Suprapubic skin (tissue), 4 donors: Measurements from ENCODE around the gene GNPAT. TPM values are rescaled to one million over a fixed set of nuclear protein-coding genes. Genes with fewer than 3 reads are reported as not detected.
A peak's percentile ranks its signal among the peaks of the same experiment; 100 is the strongest.

Source experiments
- DNase-seq, 2 donors: peaks; one replicate each; pipeline ENCODE4 v3.0.0-alpha.2; 2019; ENCODE audit warnings: low spot score in 2 of 2
- H3K27ac ChIP-seq: fragments of 200-600 bp; sonication (generic); one replicate; pipeline ENCODE4 v1.5.1; 2019
- H3K27me3 ChIP-seq: fragments of 200-600 bp; sonication (generic); one replicate; pipeline ENCODE4 v1.5.1; 2019
- H3K36me3 ChIP-seq: fragments of 200-600 bp; sonication (generic); one replicate; pipeline ENCODE4 v1.5.1; 2019
- H3K4me1 ChIP-seq: fragments of 200-600 bp; sonication (generic); one replicate; pipeline ENCODE4 v1.5.1; 2019
- H3K4me3 ChIP-seq: fragments of 200-600 bp; sonication (generic); one replicate; pipeline ENCODE4 v1.5.1; 2019; ENCODE audit warnings: mild to moderate bottlenecking
- H3K9me3 ChIP-seq: fragments of 200-600 bp; sonication (generic); one replicate; pipeline ENCODE4 v1.5.1; 2019
- EP300 ChIP-seq: sonication (generic); formaldehyde crosslinking; IDR thresholded peaks from one replicate; pipeline ENCODE4 v1.6.1; 2017; ENCODE audit warnings: antibody characterized with exemption
- POLR2A ChIP-seq, 2 donors: fragments of 450-650 bp; IDR thresholded peaks; one replicate each; pipeline ENCODE4 v1.6.1; 2017; ENCODE audit warnings: antibody characterized with exemption in 2 of 2, mild to moderate bottlenecking in 2 of 2, moderate library complexity in 2 of 2
- POLR2AphosphoS5 ChIP-seq, 3 donors: sonication (generic); formaldehyde crosslinking; IDR thresholded peaks; one replicate each; pipeline ENCODE4 v1.6.1; 2017; ENCODE audit warnings: antibody characterized with exemption in 3 of 3
- WGBS: methylation state at CpG from one replicate; pipeline ENCODE4 v1.1.5; 2018; 5-methylcytosine and 5-hydroxymethylcytosine counted together
- total RNA-seq, 4 donors: library from RNA; depleted of rRNA; stranded (reverse); fragments of >200 nt; gene quantifications; one replicate each; pipeline ENCODE4 v1.1.0, GENCODE V29; 2016
- TF ChIP-seq, protein P1 (sequence below), 2 donors: fragments of 200-600 bp in 1 of 2; fragments of 450-650 bp in 1 of 2; sonication (generic) in 1 of 2; IDR thresholded peaks; one replicate each; pipeline ENCODE4 v1.5.1; 2016 to 2019; ENCODE audit warnings: antibody characterized with exemption in 2 of 2, mild to moderate bottlenecking in 1 of 2, moderate library complexity in 1 of 2

Gene GNPAT
- 10 to 100 TPM; 32.5 to 56.9 (median 42.7) TPM for total RNA-seq

DNA sequence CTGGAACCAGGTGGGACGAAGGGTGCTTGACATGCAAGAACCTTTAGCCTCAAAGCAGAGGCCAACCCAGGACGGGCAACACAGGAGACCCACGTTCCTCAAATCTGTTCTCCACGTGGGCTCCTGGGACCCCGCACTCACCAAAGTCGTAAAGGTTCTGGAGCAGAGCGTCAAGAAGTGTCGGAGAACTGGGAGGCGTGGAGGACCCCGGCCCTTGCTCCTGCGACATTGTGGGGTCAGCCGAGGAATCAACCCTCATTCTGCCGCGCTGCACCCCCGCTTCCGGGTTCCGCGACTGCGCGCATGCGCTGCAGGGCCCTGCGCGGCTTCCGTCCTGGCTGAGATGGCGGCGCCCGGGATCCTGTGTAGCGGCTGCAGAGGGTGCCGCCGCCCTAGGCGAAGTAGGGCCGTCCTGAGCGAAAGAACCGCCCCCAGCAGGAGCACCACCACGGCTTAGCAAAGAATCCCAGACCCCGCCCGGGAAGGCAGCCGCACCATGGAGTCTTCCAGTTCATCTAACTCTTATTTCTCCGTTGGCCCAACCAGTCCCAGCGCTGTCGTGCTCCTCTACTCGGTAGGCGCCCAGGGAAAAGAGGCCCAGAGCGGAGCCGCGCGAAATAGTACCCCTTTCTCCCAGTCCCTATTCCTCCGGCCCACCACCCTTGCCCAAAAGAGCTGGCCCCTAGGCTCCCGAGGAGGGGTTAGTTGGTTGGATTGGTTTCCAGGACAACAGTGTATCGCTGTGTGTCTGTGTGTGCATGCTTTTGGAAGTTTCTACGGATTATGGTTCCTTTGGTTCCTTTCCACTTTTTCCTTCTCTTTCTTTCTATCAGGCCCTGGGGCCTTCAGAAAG lies at the start of gene GNPAT:
Gene GNPAT (plus strand): TSS at position 330 of the 853 bp plus-strand sequence. CDS start 167 bp downstream, at position 497.
- H3K27ac ChIP-seq = peak within 1 kb of the TSS; percentile 85
- no peaks in the 10 kb centered on the region for H3K27me3 ChIP-seq
- H3K36me3 ChIP-seq = peaks cover 26% of the 10 kb centered on the region
- H3K4me1 ChIP-seq = peaks cover 33% of the 10 kb centered on the region
- no peaks in the 10 kb centered on the region for H3K9me3 ChIP-seq
- 0% methylated on average over 45 of the region's 51 CpGs for WGBS
- peak within 1 kb of the TSS; percentile 87 for H3K4me3 ChIP-seq
- TF ChIP-seq, protein P1, sequence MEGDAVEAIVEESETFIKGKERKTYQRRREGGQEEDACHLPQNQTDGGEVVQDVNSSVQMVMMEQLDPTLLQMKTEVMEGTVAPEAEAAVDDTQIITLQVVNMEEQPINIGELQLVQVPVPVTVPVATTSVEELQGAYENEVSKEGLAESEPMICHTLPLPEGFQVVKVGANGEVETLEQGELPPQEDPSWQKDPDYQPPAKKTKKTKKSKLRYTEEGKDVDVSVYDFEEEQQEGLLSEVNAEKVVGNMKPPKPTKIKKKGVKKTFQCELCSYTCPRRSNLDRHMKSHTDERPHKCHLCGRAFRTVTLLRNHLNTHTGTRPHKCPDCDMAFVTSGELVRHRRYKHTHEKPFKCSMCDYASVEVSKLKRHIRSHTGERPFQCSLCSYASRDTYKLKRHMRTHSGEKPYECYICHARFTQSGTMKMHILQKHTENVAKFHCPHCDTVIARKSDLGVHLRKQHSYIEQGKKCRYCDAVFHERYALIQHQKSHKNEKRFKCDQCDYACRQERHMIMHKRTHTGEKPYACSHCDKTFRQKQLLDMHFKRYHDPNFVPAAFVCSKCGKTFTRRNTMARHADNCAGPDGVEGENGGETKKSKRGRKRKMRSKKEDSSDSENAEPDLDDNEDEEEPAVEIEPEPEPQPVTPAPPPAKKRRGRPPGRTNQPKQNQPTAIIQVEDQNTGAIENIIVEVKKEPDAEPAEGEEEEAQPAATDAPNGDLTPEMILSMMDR (IDR thresholded peaks at IDR 0.05) = no peak
- peak in 2 of 3 donors; percentile 29 to 97 for TF ChIP-seq POLR2AphosphoS5 (IDR thresholded peaks at IDR 0.05)
- TF ChIP-seq POLR2A (IDR thresholded peaks at IDR 0.05) = peak in 1 of 2 donors; percentile 92
- no peak for TF ChIP-seq EP300
- peak; percentile 92 to 95 for DNase-seq

DNA sequence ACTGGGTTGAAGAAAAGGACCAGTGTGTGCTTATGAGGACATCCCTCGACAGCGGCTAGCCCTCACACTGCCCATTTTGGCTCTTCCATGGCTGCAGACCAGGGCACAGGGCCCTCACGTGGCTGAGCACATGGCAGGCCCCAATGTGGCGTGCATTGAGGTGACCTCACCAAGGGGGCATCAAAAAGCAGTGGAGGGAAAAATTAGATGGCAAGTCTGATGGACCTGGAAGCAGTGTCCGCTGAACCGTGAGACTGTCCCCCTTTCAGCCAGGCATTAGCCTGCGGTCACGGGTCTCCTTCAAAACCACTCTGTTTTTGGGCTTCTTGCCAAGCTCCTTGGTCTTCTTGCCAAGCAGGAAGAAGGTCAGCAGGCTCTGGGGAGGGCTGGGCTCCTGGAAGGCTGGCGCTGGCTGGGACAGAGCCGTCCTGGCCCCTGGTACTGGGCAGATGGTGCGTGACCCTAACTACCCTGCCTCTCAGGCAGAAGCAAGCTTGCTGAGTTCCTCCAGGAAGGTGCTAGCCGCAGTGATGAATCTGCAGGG lies 48.3 kb upstream of the GNPAT start:
- Histone ChIP-seq H3K9me3 (no peaks in the 10 kb centered on the region), H3K4me3 (no peak overlapping the region), H3K36me3 (no peaks in the 10 kb centered on the region), H3K27ac (no peak overlapping the region), H3K27me3 (peaks cover 36% of the 10 kb centered on the region), H3K4me1 (peaks cover 3% of the 10 kb centered on the region)
- TF ChIP-seq, protein P1 (IDR thresholded peaks at IDR 0.05) = no peak
- no peak for TF ChIP-seq EP300
- no peak for TF ChIP-seq POLR2AphosphoS5 (IDR thresholded peaks at IDR 0.05)
- no peak for TF ChIP-seq POLR2A (IDR thresholded peaks at IDR 0.05)
- 51% methylated on average over 12 of the region's 12 CpGs for WGBS
- no peak for DNase-seq

DNA sequence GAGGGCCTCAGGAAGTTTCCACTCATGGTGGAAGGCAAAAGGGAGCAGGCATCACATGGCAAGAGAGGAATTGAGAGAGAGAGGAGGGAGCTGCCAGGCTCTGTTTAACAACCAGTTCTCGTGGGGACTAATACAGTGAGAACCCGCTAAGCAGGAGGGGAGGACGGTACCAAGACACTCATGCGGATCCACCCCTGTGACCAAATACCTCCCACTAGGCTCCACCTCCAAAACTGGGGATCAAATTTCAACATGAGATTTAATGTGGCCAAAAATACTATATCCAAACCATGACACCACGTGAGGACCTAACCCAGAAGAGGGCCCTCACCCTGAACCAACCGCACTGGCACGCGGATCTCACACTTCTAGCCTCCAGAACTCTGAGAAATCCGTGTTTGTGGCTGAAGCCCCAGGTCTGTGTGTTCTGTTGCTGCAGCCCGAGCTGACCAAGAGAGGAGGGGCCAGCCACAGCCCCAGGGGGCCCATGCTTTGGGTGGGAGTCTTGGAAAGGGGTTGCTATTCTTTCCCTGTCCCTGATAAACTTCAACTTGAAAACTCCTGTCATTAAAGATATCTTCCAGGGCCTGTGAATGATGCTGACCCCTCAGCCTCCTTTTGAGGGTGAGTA lies 47.2 kb upstream of the GNPAT start:
- no peak overlapping the region for H3K4me3 ChIP-seq
- H3K4me1 ChIP-seq = peaks cover 3% of the 10 kb centered on the region
- TF ChIP-seq, protein P1 (IDR thresholded peaks at IDR 0.05) = no peak
- TF ChIP-seq POLR2A (IDR thresholded peaks at IDR 0.05) (no peak), EP300 (no peak)
- no peak overlapping the region for H3K27ac ChIP-seq
- DNase-seq = no peak
- WGBS = 70% methylated on average over 9 of the region's 10 CpGs
- H3K36me3 ChIP-seq = no peaks in the 10 kb centered on the region
- H3K27me3 ChIP-seq = peaks cover 37% of the 10 kb centered on the region
- no peaks in the 10 kb centered on the region for H3K9me3 ChIP-seq

DNA sequence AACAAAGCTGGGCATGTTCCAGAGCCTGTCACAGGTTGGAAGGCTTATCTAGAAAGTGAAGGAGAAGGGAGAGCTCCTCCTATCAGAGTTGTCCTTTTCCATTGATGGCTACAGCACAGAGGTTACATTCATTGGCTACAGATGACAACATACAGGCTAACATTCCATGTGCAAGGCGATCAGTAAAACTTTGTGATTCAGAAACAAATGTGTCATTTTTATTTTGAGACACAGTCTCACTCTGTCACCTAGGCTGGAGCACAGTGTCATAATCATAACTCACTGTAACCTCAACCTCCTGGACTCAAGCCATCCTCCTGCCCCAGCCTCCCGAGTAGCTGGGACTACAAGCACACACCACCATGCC lies 46.6 kb upstream of the GNPAT start:
- Histone ChIP-seq H3K9me3 (no peaks in the 10 kb centered on the region), H3K4me3 (no peak overlapping the region), H3K27me3 (peaks cover 43% of the 10 kb centered on the region), H3K4me1 (peaks cover 3% of the 10 kb centered on the region), H3K27ac (no peak overlapping the region), H3K36me3 (no peaks in the 10 kb centered on the region)
- no peak for TF ChIP-seq EP300
- no peak for TF ChIP-seq POLR2A (IDR thresholded peaks at IDR 0.05)
- TF ChIP-seq POLR2AphosphoS5 (IDR thresholded peaks at IDR 0.05) = no peak
- TF ChIP-seq, protein P1 (IDR thresholded peaks at IDR 0.05) = no peak
- no peak for DNase-seq
- WGBS = 77% methylated on average over 2 of the region's 2 CpGs
